Aorta (tissue), 5 donors: ENCODE data around the gene COBLL1. TPM values are rescaled to one million over a fixed set of nuclear protein-coding genes. Genes with fewer than 3 reads are reported as not detected.

Experiments used
- ATAC-seq: fragments of 200-7000 bp; cut with Tn5 transposase; one replicate; pipeline ENCODE4 v1.9.1; 2022; ENCODE audit warnings: moderate library complexity; ENCODE audit not compliant: low FRiP score
- DNase-seq, 2 donors: peaks; one replicate each; pipeline ENCODE4 v3.0.0-alpha.2; 2020
- H3K27ac ChIP-seq, 2 donors: one replicate each; pipeline ENCODE4 v1.5.1; 2013; ENCODE audit warnings: low read length in 2 of 2, mild to moderate bottlenecking in 2 of 2, moderate library complexity in 2 of 2, control low read depth in 1 of 2, inconsistent platforms in 1 of 2, low read depth in 1 of 2
- H3K27me3 ChIP-seq, 2 donors: one replicate each; pipeline ENCODE4 v1.6.1; 2013; ENCODE audit warnings: control low read depth in 1 of 2, low read length in 1 of 2, mild to moderate bottlenecking in 1 of 2, moderate library complexity in 1 of 2; ENCODE audit not compliant: insufficient read depth in 2 of 2, control insufficient read depth in 1 of 2
- H3K36me3 ChIP-seq, 2 donors: one replicate each; pipeline ENCODE4 v1.6.1; 2013; ENCODE audit warnings: control low read depth in 1 of 2, low read length in 1 of 2, mild to moderate bottlenecking in 1 of 2; ENCODE audit not compliant: insufficient read depth in 2 of 2, control insufficient read depth in 1 of 2
- H3K4me1 ChIP-seq, 2 donors: one replicate each; pipeline ENCODE4 v1.6.1; 2013; ENCODE audit warnings: low read length in 2 of 2, control low read depth in 1 of 2, mild to moderate bottlenecking in 1 of 2, moderate library complexity in 1 of 2; ENCODE audit not compliant: insufficient read depth in 2 of 2, control insufficient read depth in 1 of 2
- H3K4me3 ChIP-seq, 2 donors: one replicate each; pipeline ENCODE4 v1.5.1; 2013; ENCODE audit warnings: low read length in 2 of 2, control low read depth in 1 of 2, mild to moderate bottlenecking in 1 of 2
- H3K9me3 ChIP-seq: one replicate; pipeline ENCODE4 v1.6.1; 2013; ENCODE audit warnings: mild to moderate bottlenecking, low read length; ENCODE audit not compliant: control insufficient read depth
- WGBS, 2 donors: extraction: QIAGEN DNeasy Blood & Tissue Kit; methylation state at CpG; one replicate each; pipeline ENCODE4 v1.1.7; 2013; 5-methylcytosine and 5-hydroxymethylcytosine counted together
- intact Hi-C, 2 donors: fragments of 100-400 bp; cut with DNase I; formaldehyde crosslinking; loops; one replicate each; pipeline versions ENCODE4 v1.14.2 to v1.15.0; 2022
- polyA plus RNA-seq, 2 donors: library from polyadenylated mRNA; stranded (reverse); fragments of 200-250 nt; gene quantifications; one replicate each; pipeline ENCODE4 v1.2.3, GENCODE V29; 2013
- total RNA-seq, 2 donors: library from RNA; stranded (reverse); fragmentation: NEBNext Ultra II Directional; extraction: Animal tissue kit (Norgen Biotek cat#: 25700); gene quantifications; one replicate each; pipeline ENCODE4 v1.2.1, GENCODE V29; 2021
- donor health status: healthy with polysubstance abuse.
- donor health status: Bipolar disorder and iron deficiency.
- donor health status: DM: no; HTN: no; CAD: no.
- donor health status: DM: no; HTN: no; CAD: no.
- donor health status: DM: yes; HTN: yes; CAD: no.

The COBLL1 gene
- total and polyA plus RNA-seq, 4 donors: 20.2 to 101 (median 42.8) TPM

GRCh38 chr2:164816900-164817299, 24.7 kb downstream of the COBLL1 start:
- Histone ChIP-seq H3K4me1 (peaks cover 2 to 6% of the 10 kb centered on the region in 2 donors), H3K36me3 (no peaks in the 10 kb centered on the region), H3K4me3 (no peak overlapping the region), H3K9me3 (no peaks in the 10 kb centered on the region), H3K27me3 (no peaks in the 10 kb centered on the region), H3K27ac (peak overlapping the region; percentile 9 to 66)
- DNase-seq: no peak
- intact Hi-C loops: loop anchor here in 1 of 2 donors (5.0 kb wide), 1 partner anchor 35 kb away; no protein-coding TSS in a partner anchor
- ATAC-seq: no peak

GRCh38 chr2:164816046-164816445, 25.6 kb downstream of the COBLL1 start:
- Histone ChIP-seq H3K4me1 (peaks cover 2 to 6% of the 10 kb centered on the region in 2 donors), H3K9me3 (no peaks in the 10 kb centered on the region), H3K36me3 (no peaks in the 10 kb centered on the region), H3K27ac (peak overlapping the region; percentile 14 to 81), H3K27me3 (no peaks in the 10 kb centered on the region), H3K4me3 (no peak overlapping the region)
- intact Hi-C loops: loop anchor here in 1 of 2 donors (5.0 kb wide), 1 partner anchor 34 kb away; no protein-coding TSS in a partner anchor
- WGBS, 2 donors: 90 to 92% methylated on average over 2 of the region's 2 CpGs
- ATAC-seq (no peak), DNase-seq (no peak)

- peaks cover 2 to 6% of the 10 kb centered on the region in 2 donors for H3K4me1 ChIP-seq
- H3K27ac ChIP-seq: no peak overlapping the region
- no peak for DNase-seq
- H3K36me3 ChIP-seq: no peaks in the 10 kb centered on the region
- WGBS, 2 donors: 80 to 83% methylated on average over 3 of the region's 3 CpGs
- H3K9me3 ChIP-seq: no peaks in the 10 kb centered on the region
- intact Hi-C loops: loop anchor here in 1 of 2 donors (5.0 kb wide), 1 partner anchor 33 kb away; no protein-coding TSS in a partner anchor
- H3K27me3 ChIP-seq: no peaks in the 10 kb centered on the region
- ATAC-seq: no peak
- no peak overlapping the region for H3K4me3 ChIP-seq
These were observed 26.4 kb downstream of the COBLL1 start for GRCh38 chr2:164815071-164815793.

- peaks cover 2 to 6% of the 10 kb centered on the region in 2 donors for H3K4me1 ChIP-seq
- H3K27me3 ChIP-seq: no peaks in the 10 kb centered on the region
- DNase-seq (no peak), ATAC-seq (no peak)
- no peak overlapping the region for H3K27ac ChIP-seq
- no peaks in the 10 kb centered on the region for H3K9me3 ChIP-seq
- no peaks in the 10 kb centered on the region for H3K36me3 ChIP-seq
- no peak overlapping the region for H3K4me3 ChIP-seq
- intact Hi-C loops: no loop called here
These were observed 28.1 kb downstream of the COBLL1 start for GRCh38 chr2:164813535-164813934.

- WGBS, 2 donors: 86 to 88% methylated on average over 1 of the region's 1 CpG
- ATAC-seq: no peak
- peaks cover 2 to 6% of the 10 kb centered on the region in 2 donors for H3K4me1 ChIP-seq
These were observed 29.2 kb downstream of the COBLL1 start for GRCh38 chr2:164812378-164812777.

GRCh38 chr2:164811819-164812218, 29.8 kb downstream of the COBLL1 start:
- H3K27me3 ChIP-seq: no peaks in the 10 kb centered on the region
- ATAC-seq (no peak), DNase-seq (no peak)
- peaks cover 2 to 6% of the 10 kb centered on the region in 2 donors for H3K4me1 ChIP-seq
- H3K27ac ChIP-seq: no peak overlapping the region
- no peaks in the 10 kb centered on the region for H3K36me3 ChIP-seq
- 22% methylated on average over 2 of the region's 2 CpGs for WGBS, 2 donors
- no peaks in the 10 kb centered on the region for H3K9me3 ChIP-seq
- intact Hi-C loops: no loop called here
- no peak overlapping the region for H3K4me3 ChIP-seq

More at GRCh38 chr2:164812378-164812777, 29.2 kb downstream of the COBLL1 start:
- Histone ChIP-seq H3K36me3 (no peaks in the 10 kb centered on the region), H3K9me3 (no peaks in the 10 kb centered on the region), H3K27ac (no peak overlapping the region), H3K4me3 (no peak overlapping the region), H3K27me3 (no peaks in the 10 kb centered on the region)
- intact Hi-C loops: no loop called here
- DNase-seq: no peak

- ATAC-seq: no peak
- H3K4me1 ChIP-seq: no peaks in the 10 kb centered on the region
These were observed 30.8 kb downstream of the COBLL1 start for GRCh38 chr2:164810843-164811242.

GRCh38 chr2:164808776-164809175, 32.8 kb downstream of the COBLL1 start:
- 0 to 4% methylated on average over 1 of the region's 1 CpG for WGBS, 2 donors

More at GRCh38 chr2:164810843-164811242, 30.8 kb downstream of the COBLL1 start:
- Histone ChIP-seq H3K4me3 (no peak overlapping the region), H3K27me3 (no peaks in the 10 kb centered on the region), H3K9me3 (no peaks in the 10 kb centered on the region), H3K27ac (peak overlapping the region in 1 of 2 donors; percentile 28), H3K36me3 (no peaks in the 10 kb centered on the region)
- no peak for DNase-seq
- intact Hi-C loops: no loop called here

More at GRCh38 chr2:164808776-164809175, 32.8 kb downstream of the COBLL1 start:
- Histone ChIP-seq H3K36me3 (no peaks in the 10 kb centered on the region), H3K27ac (no peak overlapping the region), H3K27me3 (no peaks in the 10 kb centered on the region), H3K4me1 (peaks cover under 1 to 2% of the 10 kb centered on the region in 2 donors), H3K9me3 (no peaks in the 10 kb centered on the region), H3K4me3 (no peak overlapping the region)
- ATAC-seq (no peak), DNase-seq (no peak)
- intact Hi-C loops: no loop called here
